HG03354 (cell line): ENCODE data around the gene CDC42EP4.
"Not testable (repeated sequence)": the region's sequence is repeated elsewhere in the genome, so short reads cannot be mapped to it uniquely, and the experiment has no call there.

Experiments
- ATAC-seq: cut with Tn5 transposase; IDR thresholded peaks from one replicate; pipeline ENCODE4 v1.9.1; 2021; ENCODE audit warnings: mild to moderate bottlenecking; ENCODE audit not compliant: unreplicated experiment, poor library complexity, severe bottlenecking

Gene CDC42EP4

DNA sequence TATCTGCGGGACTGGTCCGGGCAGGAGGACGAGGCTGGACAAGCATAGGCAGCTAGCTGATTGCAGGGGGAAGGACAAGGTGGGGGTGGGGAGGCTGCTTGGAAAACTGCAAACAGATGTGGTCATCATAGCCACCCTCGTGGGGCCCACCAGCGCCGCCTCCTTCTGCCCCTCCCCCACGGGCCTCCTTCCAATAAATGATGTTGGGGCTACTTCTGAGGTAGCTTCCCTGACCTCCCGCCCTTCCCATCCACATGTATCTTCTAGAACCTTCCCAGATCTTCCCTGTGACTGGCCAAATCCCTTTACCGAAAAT, 12.3 kb upstream of the CDC42EP4 start:
- ATAC-seq = no peak

DNA sequence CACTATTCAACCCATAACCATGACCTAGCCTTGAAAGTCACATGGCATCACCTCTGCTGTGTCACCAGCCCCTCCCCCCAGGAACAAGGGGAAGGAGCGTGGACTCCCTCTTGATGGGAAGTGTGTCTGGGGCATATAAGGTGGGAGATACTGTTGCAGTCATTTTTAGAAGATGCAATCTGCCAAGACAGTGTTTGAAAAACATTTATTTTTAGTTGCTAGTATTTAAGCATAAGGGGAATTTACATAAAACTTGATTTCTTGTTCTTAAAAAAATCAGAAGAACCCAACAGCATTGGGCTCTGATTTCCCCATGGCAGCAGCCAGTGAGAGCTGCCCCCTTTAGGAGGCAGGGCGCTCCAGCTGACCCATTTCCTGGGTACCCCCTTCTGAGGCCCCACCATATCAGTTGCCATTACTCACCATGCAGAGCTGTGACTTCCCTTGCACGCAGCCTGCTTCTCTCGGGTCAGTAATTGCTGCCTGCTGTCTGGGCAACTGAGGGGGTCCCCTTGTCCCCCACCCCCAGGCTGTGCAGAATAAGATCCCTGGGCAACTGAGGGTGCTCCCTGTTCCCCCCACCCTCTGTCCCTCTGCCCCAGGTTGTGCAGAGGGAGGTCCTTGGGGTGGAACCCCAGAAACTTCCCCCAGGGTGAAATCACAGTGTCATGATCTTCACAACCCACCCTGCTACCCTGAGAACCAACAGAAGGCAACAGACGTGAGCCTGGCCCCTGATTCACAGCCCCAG, 11.8 kb upstream of the CDC42EP4 start:
- no peak for ATAC-seq

DNA sequence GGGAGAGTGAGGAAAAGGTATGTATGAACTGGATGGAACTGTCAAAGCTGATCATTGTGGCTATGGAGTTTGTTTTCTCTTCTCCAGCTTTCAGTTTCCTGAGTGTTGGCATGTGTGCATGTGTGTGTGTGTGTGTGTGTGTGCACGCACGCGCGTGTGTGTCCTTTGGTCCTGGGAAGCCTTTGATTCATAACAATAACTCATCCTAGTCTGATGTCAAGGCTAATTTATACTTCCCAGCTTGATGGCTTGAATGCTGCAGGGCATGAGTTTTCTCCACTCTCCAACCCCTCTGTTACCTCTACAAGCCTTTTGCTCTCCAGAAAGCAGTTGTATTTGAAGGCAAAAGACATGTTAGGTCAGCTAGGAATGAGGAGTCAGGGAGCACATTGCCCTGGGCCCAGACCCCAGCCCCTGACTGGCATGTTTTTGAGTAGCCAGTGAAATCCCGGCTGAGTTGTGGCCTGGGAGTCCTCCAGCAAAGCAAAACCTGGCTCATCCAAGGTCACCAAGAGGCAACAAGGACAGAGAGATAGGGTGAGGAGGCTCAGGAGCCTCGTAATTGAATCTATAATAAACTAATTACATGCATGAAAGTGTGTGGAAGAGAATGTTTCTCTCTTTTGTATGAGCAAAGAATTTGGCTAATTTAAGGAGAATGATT, 8.9 kb upstream of the CDC42EP4 start:
- ATAC-seq = no peak

DNA sequence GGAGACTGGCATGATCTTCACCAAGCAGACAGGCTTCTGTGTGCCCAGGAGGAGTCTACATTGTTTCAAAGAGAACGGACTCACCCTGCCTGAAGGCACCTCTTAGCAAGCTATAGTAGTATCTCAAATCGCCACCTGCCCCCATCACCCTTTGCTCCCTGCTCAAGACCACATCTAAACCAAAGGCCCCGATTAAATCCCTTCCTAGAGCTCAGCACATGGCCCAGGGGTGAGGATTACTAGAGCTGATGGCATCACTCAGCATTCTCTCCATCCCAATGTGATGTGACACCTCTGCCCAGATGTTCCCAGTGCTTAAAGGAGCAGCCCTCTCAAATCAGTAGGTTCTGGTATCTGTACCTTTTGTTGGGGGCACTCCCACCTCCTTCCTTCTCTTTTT, 8.0 kb upstream of the CDC42EP4 start:
- no peak for ATAC-seq

DNA sequence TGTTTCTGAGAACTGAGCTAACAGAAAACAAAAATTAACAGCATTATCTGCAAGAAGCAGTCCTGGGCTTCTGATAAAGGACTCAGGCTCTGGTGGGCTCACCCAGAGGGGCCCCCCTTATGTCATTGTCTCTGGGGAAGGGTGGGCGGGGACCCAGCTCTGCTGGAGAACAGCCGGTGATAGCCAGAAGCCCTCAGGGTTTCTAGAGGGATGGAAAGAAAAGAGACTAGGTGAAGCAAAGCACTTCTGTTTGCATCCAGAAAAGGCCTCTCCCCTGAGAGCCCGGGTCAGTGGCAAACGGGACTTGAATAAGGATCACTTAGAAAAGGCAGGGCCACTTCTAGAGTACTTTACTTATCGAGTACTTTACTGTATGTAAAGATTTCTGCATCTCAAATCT, 7.0 kb upstream of the CDC42EP4 start:
- ATAC-seq = no peak

DNA sequence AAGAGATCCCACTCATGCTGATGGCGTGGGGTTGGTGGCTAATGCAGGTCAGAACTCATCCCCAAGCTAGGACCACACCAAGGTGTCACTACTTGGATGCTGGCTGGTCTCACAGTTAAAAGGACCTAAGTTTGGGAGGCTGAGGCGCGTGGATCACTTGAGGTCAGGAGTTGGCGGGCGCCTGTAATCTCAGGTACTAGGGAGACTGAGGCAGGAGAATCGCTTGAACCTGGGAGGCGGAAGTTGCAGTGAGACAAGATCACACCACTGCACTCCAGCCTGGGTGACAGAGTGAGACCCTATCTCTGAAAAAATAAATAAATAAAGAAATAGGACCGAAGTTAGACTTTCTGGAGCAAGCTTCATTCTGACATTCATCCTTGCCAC, 6.6 kb upstream of the CDC42EP4 start:
- ATAC-seq = no peak

DNA sequence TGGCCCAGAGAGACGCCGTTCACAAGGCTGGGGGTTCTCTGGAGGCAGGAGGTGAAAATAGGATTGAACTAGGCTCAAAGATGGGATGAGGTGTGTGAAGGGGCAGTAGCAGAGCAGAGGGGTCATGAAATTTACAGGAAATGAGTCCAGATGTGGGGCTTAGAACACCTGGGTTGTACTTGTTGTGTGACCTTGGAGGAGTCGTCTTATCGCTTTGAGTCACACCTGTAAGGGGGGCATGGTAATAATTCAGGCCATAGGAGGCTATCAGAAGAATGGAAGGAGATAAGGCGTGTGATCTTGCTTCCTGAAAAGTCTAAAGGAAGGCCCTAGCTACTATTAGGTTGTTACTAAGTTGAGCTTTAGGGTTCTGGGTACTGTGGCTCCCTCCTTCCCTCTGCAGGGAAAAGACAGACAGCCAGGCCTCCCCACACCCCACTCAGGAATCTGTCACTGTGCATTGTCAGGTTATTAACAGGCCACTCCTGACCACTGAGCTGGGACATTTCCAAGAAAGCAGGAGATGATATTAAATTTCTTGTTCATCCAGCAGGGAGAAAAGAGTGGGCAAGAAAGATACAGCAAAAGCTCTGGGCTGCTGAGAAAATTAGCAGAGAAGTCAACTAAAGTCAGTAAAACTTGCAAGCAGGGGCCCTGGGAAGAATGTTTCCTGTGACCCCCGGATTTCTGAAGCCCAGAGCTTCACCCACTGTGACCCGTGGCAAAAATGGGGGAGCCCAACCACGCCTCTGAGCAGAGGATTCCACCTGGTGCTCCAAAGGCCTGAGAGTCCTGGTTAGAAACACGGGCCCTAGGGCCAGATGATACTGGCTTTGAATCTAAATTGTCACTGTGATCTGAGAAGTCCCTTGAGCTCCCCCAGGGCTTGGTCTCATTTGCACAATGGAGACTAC, 6.0 kb upstream of the CDC42EP4 start:
- ATAC-seq = no peak

DNA sequence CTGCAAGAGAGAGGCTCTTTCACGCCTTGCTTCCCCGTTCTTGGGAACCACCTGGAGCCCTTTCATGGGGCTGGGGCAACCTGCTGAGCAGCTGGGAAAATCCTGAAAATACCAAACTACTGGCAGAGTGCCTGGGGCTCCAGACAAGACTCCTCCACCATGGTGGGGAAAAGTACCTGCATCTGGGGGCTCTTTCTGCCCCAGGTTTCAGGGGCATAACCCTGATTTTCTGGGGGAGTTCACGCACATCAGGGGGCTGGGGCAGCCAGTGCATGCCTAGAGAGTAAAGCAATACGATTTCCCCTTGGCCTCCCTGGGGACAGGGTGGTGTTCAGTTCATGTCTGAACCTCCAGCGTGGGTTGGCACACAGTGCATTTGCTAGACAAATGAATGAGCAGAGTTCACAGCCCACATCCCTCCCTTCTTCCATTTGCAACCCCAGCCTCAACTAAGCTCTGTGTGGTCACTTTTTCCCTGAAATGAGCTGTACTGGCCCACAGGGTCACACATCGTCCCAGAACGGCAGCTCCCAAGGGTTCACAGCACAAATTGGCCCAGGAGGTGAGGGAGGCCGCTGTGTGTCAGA, 5.2 kb upstream of the CDC42EP4 start:
- ATAC-seq = no peak

DNA sequence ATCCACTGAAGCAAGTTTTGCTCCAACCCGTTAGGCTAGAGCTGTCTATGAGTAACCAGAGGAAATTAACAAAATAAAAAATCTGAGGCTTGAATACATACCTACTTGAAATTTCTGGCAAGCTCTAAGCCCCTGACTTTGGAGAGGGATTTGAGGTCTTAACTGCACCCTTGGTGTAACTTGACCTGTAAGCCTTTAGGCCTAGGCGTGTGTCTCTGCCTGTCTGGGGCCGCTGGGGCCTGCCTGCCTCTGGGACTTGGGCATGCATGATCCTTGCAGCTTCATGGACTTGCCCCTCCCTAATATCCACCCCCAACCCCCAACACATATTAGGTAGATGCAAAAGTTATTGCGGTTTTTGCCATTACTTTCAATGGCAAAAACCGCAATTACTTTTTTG, 3.7 kb upstream of the CDC42EP4 start:
- ATAC-seq = no peak

DNA sequence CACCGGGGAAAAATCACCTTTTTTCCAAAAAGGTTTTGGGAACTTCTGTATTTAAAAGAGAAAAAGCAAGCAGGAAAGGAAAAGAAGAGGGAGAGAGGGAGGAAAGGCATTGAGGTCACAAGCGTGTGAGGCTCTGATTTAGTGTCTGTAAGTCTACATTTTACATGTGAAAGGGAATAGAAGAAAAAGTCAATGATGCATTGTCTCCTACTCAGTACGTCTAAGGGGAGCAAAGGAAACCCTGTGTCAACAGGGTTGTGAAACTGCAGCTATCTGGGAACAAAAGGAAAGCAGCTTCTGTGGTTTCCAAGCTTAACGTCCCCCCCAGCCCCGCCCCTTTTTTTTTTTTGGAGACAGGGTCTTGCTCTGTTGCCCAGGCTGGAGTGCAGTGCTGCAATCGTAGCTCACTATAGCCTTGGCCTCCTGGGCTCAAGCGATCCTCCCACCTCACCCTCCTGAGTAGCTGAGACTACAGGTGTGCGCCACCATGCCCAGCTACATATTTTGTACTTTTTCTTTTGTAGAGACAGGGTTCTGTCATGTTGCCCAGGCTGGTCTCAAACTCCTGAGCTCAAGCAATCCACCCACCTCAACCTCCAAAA, 1.8 kb upstream of the CDC42EP4 start:
- no peak for ATAC-seq

DNA sequence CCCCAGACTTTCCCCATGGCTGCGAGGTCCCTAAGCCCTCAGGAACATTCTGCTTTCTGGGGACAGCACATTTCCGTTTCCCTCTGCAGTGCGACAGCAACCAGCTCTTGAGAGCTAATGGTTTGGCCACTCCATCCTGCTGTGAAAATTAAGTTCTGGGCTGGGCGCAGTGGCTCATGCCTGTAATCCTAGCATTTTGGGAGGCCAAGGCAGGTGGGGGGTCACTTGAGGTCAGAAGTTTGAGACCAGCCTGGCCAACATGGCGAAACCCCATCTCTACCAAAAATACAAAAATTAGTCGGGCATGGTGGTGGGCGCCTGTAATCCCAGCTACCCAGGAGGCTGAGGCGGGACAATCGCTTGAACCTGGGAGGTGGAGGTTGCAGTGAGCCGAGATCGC, 1.1 kb upstream of the CDC42EP4 start:
- not testable (repeated sequence) for ATAC-seq

DNA sequence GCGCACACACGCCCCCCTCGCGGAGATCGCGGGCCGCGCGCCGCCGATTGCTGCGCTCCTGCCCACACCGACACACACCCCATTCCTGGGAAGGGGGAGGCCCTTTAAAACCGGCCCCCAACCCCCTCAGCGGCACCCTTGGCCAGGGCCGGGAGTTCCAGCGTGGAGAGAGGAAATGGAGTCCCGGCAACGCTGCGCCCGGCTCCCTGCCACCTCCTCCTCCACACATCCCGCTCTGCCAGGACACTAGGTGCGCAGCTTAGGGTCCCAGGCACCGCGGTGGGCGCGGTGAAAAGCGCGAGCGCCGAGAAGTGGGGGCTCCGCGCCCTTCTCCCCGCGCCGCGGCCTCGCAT, 397 bp downstream of the CDC42EP4 start:
- peak; percentile 21 for ATAC-seq

DNA sequence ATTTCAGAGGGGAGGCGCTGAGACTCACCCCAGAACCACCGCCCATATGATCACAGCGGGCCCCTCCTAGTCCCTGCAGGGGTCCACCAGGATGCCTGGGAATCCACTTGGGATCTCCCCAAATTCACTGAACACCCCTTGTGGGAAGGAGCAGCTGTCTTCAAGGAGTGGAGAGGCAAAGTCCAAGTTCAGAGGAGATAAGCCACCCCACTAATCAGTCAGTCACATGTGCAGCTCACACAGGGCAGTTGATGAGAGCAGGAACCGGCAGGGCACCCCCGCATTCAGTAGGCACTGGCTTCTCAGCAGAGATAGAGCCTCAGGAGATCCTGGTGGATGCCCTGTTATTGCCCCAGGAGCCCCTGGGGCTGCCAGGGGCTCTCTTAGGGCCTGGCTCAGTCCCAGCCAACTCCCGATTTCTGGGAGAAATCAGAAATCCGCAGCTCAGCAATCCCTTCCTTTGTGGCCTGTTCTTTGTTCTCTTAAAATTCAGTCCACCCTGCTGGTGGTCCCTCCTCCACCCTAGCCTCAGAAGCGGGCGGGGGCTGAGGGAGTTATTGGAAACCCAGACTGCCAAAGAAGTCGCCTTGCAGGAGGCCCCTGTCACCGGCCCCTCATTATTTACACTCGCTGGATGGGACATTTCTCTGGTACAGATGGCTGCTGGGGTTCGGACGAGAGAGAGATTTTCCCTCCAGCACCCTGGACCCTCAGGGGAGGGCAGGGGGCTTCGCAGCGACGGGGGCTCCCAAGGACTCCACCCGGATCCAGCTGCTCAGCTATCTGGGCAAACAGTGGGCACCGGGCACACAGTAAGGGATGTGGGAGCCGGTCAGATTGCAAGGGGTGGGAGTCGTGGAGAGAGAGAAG, 1.8 kb downstream of the CDC42EP4 start:
- ATAC-seq = no peak

DNA sequence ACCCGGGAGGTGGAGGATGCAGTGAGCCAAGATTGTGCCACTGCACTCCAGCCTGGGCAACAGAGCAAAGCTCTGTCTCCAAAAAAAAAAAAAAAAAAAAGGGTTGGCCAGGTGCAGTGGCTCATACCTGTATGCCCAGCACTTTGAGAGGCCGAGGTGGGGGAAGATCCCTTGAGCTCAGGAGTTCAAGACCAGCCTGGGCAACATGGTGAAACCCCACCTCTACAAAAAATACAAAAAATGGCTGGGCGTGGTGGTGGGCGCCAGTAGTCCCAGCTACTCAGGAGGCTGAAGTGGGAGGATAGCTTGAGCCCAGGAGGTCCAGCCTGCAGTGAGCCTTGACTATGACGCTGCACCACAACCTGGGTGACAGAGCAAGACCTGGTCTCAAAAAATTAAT, 2.8 kb downstream of the CDC42EP4 start:
- ATAC-seq = not testable (repeated sequence)

DNA sequence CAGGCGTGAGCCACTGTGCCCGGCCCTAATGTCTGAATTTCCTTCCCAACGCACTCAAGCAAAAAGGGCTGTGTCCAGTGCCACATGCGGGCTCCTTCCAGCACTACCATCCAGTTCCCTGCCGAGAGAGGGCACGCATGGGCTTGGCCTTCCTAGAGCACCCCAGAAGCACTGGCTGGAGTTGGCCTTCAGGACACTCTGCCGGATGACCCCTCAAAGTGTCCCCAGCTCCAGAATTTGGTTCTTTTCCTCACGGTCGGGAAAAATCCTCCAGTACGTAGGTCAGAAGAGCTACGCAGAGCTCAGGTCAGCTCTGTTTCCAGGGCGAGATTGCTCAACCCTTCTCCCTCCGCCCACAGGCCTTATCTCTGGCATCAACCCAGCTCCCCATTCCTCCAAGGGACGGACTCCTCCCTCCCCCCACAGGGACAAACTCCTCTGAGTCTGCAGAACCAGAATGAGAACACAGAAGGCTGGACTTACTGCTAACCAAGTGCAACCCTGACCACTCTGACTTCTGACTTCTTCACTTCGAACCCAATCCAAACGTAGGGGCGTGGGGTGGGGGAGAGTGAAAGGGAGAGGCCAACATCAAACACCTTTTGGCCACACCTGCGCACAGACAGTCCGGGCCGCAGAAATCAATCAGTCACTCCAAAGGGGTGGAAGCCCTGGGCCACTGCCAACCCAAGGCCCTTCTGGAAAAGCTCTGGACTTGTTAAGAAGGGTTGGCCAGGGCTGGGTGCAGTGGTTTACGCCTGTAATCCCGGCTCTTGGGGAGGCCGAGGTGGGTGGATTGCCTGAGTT, 3.6 kb downstream of the CDC42EP4 start:
- ATAC-seq = no peak

DNA sequence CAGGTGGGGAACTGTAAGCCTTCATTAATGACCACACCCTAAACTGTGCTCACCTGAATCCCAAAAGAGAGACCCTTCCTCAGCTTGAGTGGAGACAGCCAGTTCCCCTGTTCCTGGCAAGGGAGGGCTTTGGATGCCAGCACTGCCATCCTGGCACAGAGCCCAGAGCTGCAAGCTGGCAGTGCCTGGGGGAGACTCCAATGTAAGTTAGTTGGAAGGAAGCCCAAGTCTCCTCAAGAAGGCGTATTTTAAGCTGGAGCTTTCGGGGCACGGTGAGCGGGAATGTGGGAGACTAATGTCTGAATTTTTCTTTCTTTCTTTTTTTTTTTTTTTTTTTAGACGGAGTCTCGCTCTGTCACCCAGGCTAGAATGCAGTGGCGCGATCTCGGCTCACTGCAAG, 4.7 kb downstream of the CDC42EP4 start:
- no peak for ATAC-seq

DNA sequence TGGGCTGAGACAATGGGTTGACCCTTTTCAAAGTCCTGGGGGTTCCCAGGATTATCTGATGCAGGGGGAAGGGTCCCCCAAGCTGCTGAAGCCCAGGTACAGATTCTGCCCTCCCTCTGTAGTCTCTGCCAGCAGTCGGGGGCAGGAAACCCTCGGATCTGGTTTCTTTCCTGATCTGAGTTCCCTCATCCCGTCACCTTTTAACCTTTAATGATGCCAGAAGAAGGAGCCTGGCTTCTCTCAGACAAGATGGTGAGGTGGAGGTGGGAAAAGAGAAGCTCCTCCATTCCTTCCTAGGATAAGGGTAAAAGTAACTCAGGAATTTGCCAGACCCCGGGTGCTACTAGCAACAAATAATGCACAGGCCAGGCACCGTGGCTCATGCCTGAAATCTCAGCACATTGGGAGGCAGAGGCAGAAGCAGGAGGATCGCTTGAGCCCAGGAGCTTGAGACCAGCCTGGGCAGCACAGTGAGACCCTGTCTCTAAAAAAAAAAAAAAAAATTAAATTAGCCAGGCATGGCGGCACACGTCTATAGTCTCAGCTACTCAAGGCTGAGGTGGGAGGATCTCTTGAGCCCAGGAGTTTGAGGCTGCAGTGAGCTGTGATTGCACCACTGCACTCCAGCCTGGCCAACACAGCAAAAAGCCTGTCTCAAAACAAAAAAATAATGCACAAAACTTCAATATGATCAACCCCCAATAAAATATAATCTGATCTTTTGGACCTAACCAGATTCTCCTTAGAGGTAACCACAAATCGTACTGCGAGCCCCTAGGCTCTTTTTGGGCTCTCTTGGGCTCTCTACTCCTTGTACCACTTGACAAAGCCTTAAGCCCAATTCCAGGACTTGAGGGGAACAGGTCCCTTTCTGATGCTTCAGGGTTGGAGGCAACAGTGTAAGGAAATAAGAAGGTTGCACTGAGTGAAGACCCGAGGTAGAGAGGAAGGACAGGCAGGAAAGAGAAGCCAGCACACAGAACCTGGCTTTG, 5.7 kb downstream of the CDC42EP4 start:
- ATAC-seq = no peak
